Heart left ventricle (tissue), 16 donors: ENCODE measurements around the gene SUGP1. TPM values are rescaled to one million over a fixed set of nuclear protein-coding genes. Genes with fewer than 3 reads are reported as not detected.

Experiments used
- ATAC-seq, 4 donors: fragments of 200-7000 bp; cut with Tn5 transposase; one replicate each; pipeline ENCODE4 v1.9.1; 2020 to 2022; ENCODE audit warnings: moderate library complexity in 4 of 4, mild to moderate bottlenecking in 3 of 4, moderate number of reproducible peaks in 1 of 4
- DNase-seq, 5 donors: peaks; one replicate each; pipeline ENCODE4 v3.0.0-alpha.2; 2020
- H3K27ac ChIP-seq, 12 donors: fragments of 200-600 bp; sonication (generic) in 4 of 12; one replicate each; pipeline versions ENCODE4 v1.5.0 to v1.8.0; 2016 to 2022; ENCODE audit warnings: mild to moderate bottlenecking in 2 of 12
- H3K27me3 ChIP-seq, 9 donors: fragments of 200-600 bp; sonication (generic) in 2 of 9; one replicate each; pipeline versions ENCODE4 v1.5.1 to v1.8.0; 2016 to 2022; ENCODE audit warnings: mild to moderate bottlenecking in 3 of 9
- H3K36me3 ChIP-seq, 9 donors: fragments of 200-600 bp; sonication (generic) in 2 of 9; one replicate each; pipeline versions ENCODE4 v1.5.0 to v1.8.0; 2018 to 2022; ENCODE audit warnings: mild to moderate bottlenecking in 2 of 9
- H3K4me1 ChIP-seq, 12 donors: fragments of 200-600 bp; sonication (generic) in 4 of 12; one replicate each; pipeline versions ENCODE4 v1.5.0 to v1.8.0; 2016 to 2022; ENCODE audit warnings: mild to moderate bottlenecking in 3 of 12
- H3K4me3 ChIP-seq, 12 donors: fragments of 200-600 bp; sonication (generic) in 4 of 12; one replicate each; pipeline versions ENCODE4 v1.5.0 to v1.8.0; 2017 to 2022; ENCODE audit warnings: mild to moderate bottlenecking in 9 of 12, moderate library complexity in 4 of 12
- H3K9me3 ChIP-seq, 12 donors: fragments of 200-600 bp; sonication (generic) in 4 of 12; one replicate each; pipeline versions ENCODE4 v1.5.0 to v1.8.0; 2016 to 2022; ENCODE audit warnings: mild to moderate bottlenecking in 1 of 12
- CTCF ChIP-seq, 12 donors: fragments of 200-600 bp; sonication (generic) in 4 of 12; IDR thresholded peaks; one replicate each; pipeline versions ENCODE4 v1.5.0 to v1.8.0; 2018 to 2022; ENCODE audit warnings: antibody characterized with exemption in 12 of 12, mild to moderate bottlenecking in 5 of 12
- POLR2A ChIP-seq, 2 donors: fragments of 450-650 bp; IDR thresholded peaks; one replicate each; pipeline ENCODE4 v1.6.1; 2017; ENCODE audit warnings: antibody characterized with exemption in 2 of 2, mild to moderate bottlenecking in 2 of 2, moderate library complexity in 2 of 2
- WGBS, 4 donors: extraction: QIAGEN DNeasy Blood & Tissue Kit in 2 of 4; methylation state at CpG; one replicate each; pipeline versions ENCODE4 v1.1.5 to v1.1.7; 2013 to 2018; 5-methylcytosine and 5-hydroxymethylcytosine counted together
- intact Hi-C, 10 donors: fragments of 100-400 bp; cut with DNase I; formaldehyde crosslinking; loops; one replicate each; pipeline versions ENCODE4 v1.11.1 to v1.14.2; 2022
- polyA plus RNA-seq, 2 donors: library from polyadenylated mRNA; stranded (reverse); fragments of 200-250 nt; gene quantifications; one replicate each; pipeline ENCODE4 v1.2.3, GENCODE V29; 2013
- total RNA-seq, 9 donors: library from RNA; depleted of rRNA in 2 of 9; stranded (reverse); fragments of >200 nt in 2 of 9; fragmentation: NEBNext Ultra II Directional in 3 of 9; extraction: Animal tissue kit (Norgen Biotek cat#: 25700) in 3 of 9; gene quantifications; one replicate each; pipeline versions ENCODE4 v1.1.0 to v1.2.4, GENCODE V29; 2016 to 2023
- donor health status: ischemic (EF 13 %, LVEDD 7.1; RV severe dilation, severe dysfunction).
- donor health status: healthy with polysubstance abuse.
- donor health status: DM: no; HTN: yes; CAD: no.
- donor health status: DM: no; HTN: no; CAD: no.
- donor health status: ischemic (EF 25% LVEDD 6.9; RV normal size, moderate dysfunction).
- donor health status: ischemic (EF 25% LVEDD 5.7; RV mildly dilated, moderate dysfunction).
- donor health status: healthy.
- donor health status: DM: yes; HTN: yes; CAD: no.
- donor health status: ischemic (EF 35%, LVEDD 5.7; RV mildly dilated, moderate dysfunction).
- donor health status: nonischemic (EF 11% LVEDD 7.7; RV severe dilation, severe dysfunction).
- donor health status: DM: yes; HTN: yes; CAD: no.
- donor health status: PGD.
- donor health status: ischemic (EF 29% LVEDD 5.4; RV normal size, mild dysfunction).
- donor health status: nonischemic (EF 23%, LVEDD 6.1; RV moderate dilation, normal function).

Gene SUGP1
- total and polyA plus RNA-seq, 11 donors = 28.7 to 53.4 (median 41.0) TPM

- DNase-seq (no peak), ATAC-seq (no peak)
- intact Hi-C loops = loop anchor here in 5 of 10 donors (5.0 to 10.0 kb wide), 3 partner anchors 156 to 196 kb away; no protein-coding TSS in a partner anchor
- 93 to 97% (median 94%) methylated on average over 8 to 11 of the region's 11 CpGs; no CpG with 5 or more reads in 1 of the 4 donors for WGBS, 4 donors
- no peak for TF ChIP-seq CTCF (IDR thresholded peaks at IDR 0.05)
- Histone ChIP-seq H3K36me3 (peaks cover 5 to 100% (median 100%) of the 10 kb centered on the region in 9 donors), H3K27me3 (no peaks in the 10 kb centered on the region), H3K9me3 (no peaks in the 10 kb centered on the region), H3K4me1 (peaks cover 0 to 6% (median 0%) of the 10 kb centered on the region in 12 donors), H3K4me3 (no peak overlapping the region), H3K27ac (no peak overlapping the region)
Observed at GRCh38 chr19:19341026-19341425, 20.7 kb upstream of the SUGP1 start.

GRCh38 chr19:19338082-19338481, 17.8 kb upstream of the SUGP1 start:
- no peak for ATAC-seq
- peaks cover 5 to 100% (median 90%) of the 10 kb centered on the region in 9 donors for H3K36me3 ChIP-seq
- 82 to 92% (median 89%) methylated on average over 6 to 7 of the region's 7 CpGs for WGBS, 4 donors

GRCh38 chr19:19337120-19337519, 16.8 kb upstream of the SUGP1 start:
- H3K27ac ChIP-seq = no peak overlapping the region
- 86 to 93% (median 91%) methylated on average over 14 to 17 of the region's 17 CpGs for WGBS, 4 donors
- no peak overlapping the region for H3K4me3 ChIP-seq
- intact Hi-C loops = no loop called here
- H3K27me3 ChIP-seq = no peaks in the 10 kb centered on the region
- H3K4me1 ChIP-seq = no peaks in the 10 kb centered on the region
- ATAC-seq = no peak
- TF ChIP-seq POLR2A (IDR thresholded peaks at IDR 0.05) (no peak), CTCF (IDR thresholded peaks at IDR 0.05) (no peak)
- no peaks in the 10 kb centered on the region for H3K9me3 ChIP-seq
- H3K36me3 ChIP-seq = peaks cover 5 to 100% (median 86%) of the 10 kb centered on the region in 9 donors
- no peak for DNase-seq

More at GRCh38 chr19:19338082-19338481, 17.8 kb upstream of the SUGP1 start:
- H3K9me3 ChIP-seq = no peaks in the 10 kb centered on the region
- H3K27ac ChIP-seq = no peak overlapping the region
- TF ChIP-seq CTCF (IDR thresholded peaks at IDR 0.05) (no peak), POLR2A (IDR thresholded peaks at IDR 0.05) (no peak)
- DNase-seq = no peak
- no peak overlapping the region for H3K4me3 ChIP-seq
- H3K4me1 ChIP-seq = peaks cover 0 to 6% (median 0%) of the 10 kb centered on the region in 12 donors
- intact Hi-C loops = no loop called here
- H3K27me3 ChIP-seq = no peaks in the 10 kb centered on the region

- H3K4me1 ChIP-seq = no peaks in the 10 kb centered on the region
Observed at GRCh38 chr19:19336597-19336996, 16.3 kb upstream of the SUGP1 start.

More at GRCh38 chr19:19336597-19336996, 16.3 kb upstream of the SUGP1 start:
- ATAC-seq (no peak), DNase-seq (no peak)
- H3K27me3 ChIP-seq = no peaks in the 10 kb centered on the region
- no peaks in the 10 kb centered on the region for H3K9me3 ChIP-seq
- 58 to 61% (median 59%) methylated on average over 3 of the region's 3 CpGs for WGBS, 4 donors
- no peak overlapping the region for H3K4me3 ChIP-seq
- H3K27ac ChIP-seq = no peak overlapping the region
- H3K36me3 ChIP-seq = peaks cover 5 to 100% (median 86%) of the 10 kb centered on the region in 9 donors
- no peak for TF ChIP-seq POLR2A (IDR thresholded peaks at IDR 0.05)
- TF ChIP-seq CTCF (IDR thresholded peaks at IDR 0.05) = no peak
- intact Hi-C loops = no loop called here
